CD14-positive monocyte (primary cell): ENCODE data around the gene PCSK1N. TPM values are rescaled to one million over a fixed set of nuclear protein-coding genes. Genes with fewer than 3 reads are reported as not detected.

Experiments used
- DNase-seq, 3 donors: peaks; one replicate each; pipeline ENCODE4 v3.0.0-alpha.2; 2011 to 2022
- H2AFZ ChIP-seq: 2 replicates; pipeline ENCODE4 v1.6.0; 2012; ENCODE audit warnings: mild to moderate bottlenecking, low read depth, low read length, inconsistent platforms; ENCODE audit not compliant: insufficient read depth, poor library complexity, severe bottlenecking
- H3K27ac ChIP-seq, 2 donors: 1 replicate in 1 of 2; 2 replicates in 1 of 2; pipeline ENCODE4 v1.5.1; 2012 to 2013; ENCODE audit warnings: low read length in 2 of 2, control low read depth in 1 of 2, inconsistent platforms in 1 of 2, low read depth in 1 of 2, mild to moderate bottlenecking in 1 of 2
- H3K27me3 ChIP-seq, 2 donors: one replicate each; pipeline versions ENCODE4 v1.6.0 to v1.6.1; 2011 to 2013; ENCODE audit warnings: low read length in 2 of 2; ENCODE audit not compliant: control insufficient read depth in 2 of 2, insufficient read depth in 2 of 2
- H3K36me3 ChIP-seq, 2 donors: replicated peaks in 1 of 2; 1 replicate in 1 of 2; 2 replicates in 1 of 2; pipeline versions ENCODE4 v1.5.1 to v1.6.1; 2012 to 2013; ENCODE audit warnings: low read length in 2 of 2, control low read depth in 1 of 2, inconsistent platforms in 1 of 2, mild to moderate bottlenecking in 1 of 2; ENCODE audit not compliant: insufficient read depth in 2 of 2, control insufficient read depth in 1 of 2
- H3K4me1 ChIP-seq, 2 donors: 1 replicate in 1 of 2; 2 replicates in 1 of 2; pipeline versions ENCODE4 v1.5.1 to v1.6.1; 2012 to 2013; ENCODE audit warnings: low read length in 2 of 2, control low read depth in 1 of 2, inconsistent platforms in 1 of 2, mild to moderate bottlenecking in 1 of 2, moderate library complexity in 1 of 2; ENCODE audit not compliant: insufficient read depth in 2 of 2, control insufficient read depth in 1 of 2
- H3K4me2 ChIP-seq: replicated peaks from 2 replicates; pipeline ENCODE3; 2012; ENCODE audit warnings: low read length, moderate library complexity, mild to moderate bottlenecking; ENCODE audit not compliant: poor library complexity, severe bottlenecking; ENCODE audit errors: extremely low read depth
- H3K4me3 ChIP-seq, 3 experiments: fragments of 200-600 bp in 1 of 3; sonication (generic) in 1 of 3; replicated peaks in 1 of 3; 1 replicate in 2 of 3; 2 replicates in 1 of 3; pipeline ENCODE4 v1.5.1; 2011 to 2013; ENCODE audit warnings: low read length in 3 of 3, mild to moderate bottlenecking in 3 of 3, control low read depth in 2 of 3, low read depth in 2 of 3, inconsistent platforms in 1 of 3, moderate library complexity in 1 of 3
- H3K79me2 ChIP-seq: 2 replicates; pipeline ENCODE4 v1.6.0; 2012; ENCODE audit warnings: mild to moderate bottlenecking, control low read depth, inconsistent platforms, low read length, moderate library complexity; ENCODE audit not compliant: insufficient read depth
- H3K9ac ChIP-seq: 2 replicates; pipeline ENCODE4 v1.6.0; 2017; ENCODE audit warnings: low read length, mild to moderate bottlenecking; ENCODE audit not compliant: insufficient read depth, poor library complexity, severe bottlenecking
- H3K9me3 ChIP-seq, 2 donors: replicated peaks in 1 of 2; 1 replicate in 1 of 2; 2 replicates in 1 of 2; pipeline versions ENCODE4 v1.5.1 to v1.6.1; 2012 to 2013; ENCODE audit warnings: low read length in 2 of 2, control low read depth in 1 of 2; ENCODE audit not compliant: control insufficient read depth in 1 of 2, insufficient read depth in 1 of 2
- H4K20me1 ChIP-seq: 2 replicates; pipeline ENCODE4 v1.6.0; 2012; ENCODE audit warnings: mild to moderate bottlenecking, low read length, control low read depth, moderate library complexity; ENCODE audit not compliant: insufficient read depth
- H3K27ac Mint-ChIP-seq, 7 donors: one replicate each; pipeline ENCODE4 v1.8.0; 2020; ENCODE audit warnings: mild to moderate bottlenecking in 7 of 7, mixed read lengths in 7 of 7, moderate library complexity in 6 of 7, inconsistent platforms in 2 of 7
- H3K27me3 Mint-ChIP-seq, 3 donors: one replicate each; pipeline ENCODE4 v1.8.0; 2021 to 2022; ENCODE audit warnings: low read depth in 3 of 3, mild to moderate bottlenecking in 3 of 3, mixed read lengths in 3 of 3, moderate library complexity in 3 of 3, inconsistent platforms in 1 of 3
- H3K36me3 Mint-ChIP-seq, 2 donors: one replicate each; pipeline ENCODE4 v1.8.0; 2020; ENCODE audit warnings: mixed read lengths in 2 of 2, inconsistent platforms in 1 of 2, mild to moderate bottlenecking in 1 of 2
- H3K4me1 Mint-ChIP-seq: one replicate; pipeline ENCODE4 v1.8.0; 2020; ENCODE audit warnings: mild to moderate bottlenecking, mixed read lengths
- H3K4me3 Mint-ChIP-seq, 2 donors: one replicate each; pipeline ENCODE4 v1.8.0; 2020; ENCODE audit warnings: mild to moderate bottlenecking in 2 of 2, mixed read lengths in 2 of 2, moderate library complexity in 1 of 2
- H3K9me3 Mint-ChIP-seq, 7 donors: one replicate each; pipeline ENCODE4 v1.8.0; 2020 to 2022; ENCODE audit warnings: mixed read lengths in 7 of 7, mild to moderate bottlenecking in 6 of 7, moderate library complexity in 6 of 7, inconsistent platforms in 2 of 7
- whole genome bisulfite sequencing: methylation state at CpG from one replicate; pipeline ENCODE4 v1.1.5; 2013; ENCODE audit warnings: missing lambda C conversion rate; ENCODE audit not compliant: insufficient coverage; 5-methylcytosine and 5-hydroxymethylcytosine counted together
- intact Hi-C, 2 donors: fragments of 100-400 bp; cut with micrococcal nuclease; formaldehyde crosslinking; loops; one replicate each; pipeline versions ENCODE4 v1.15.0 to v1.15.1; 2023
- polyA plus RNA-seq, 3 donors: library from polyadenylated mRNA; depleted of rRNA in 1 of 3; unstranded in 2 of 3; stranded (reverse) in 1 of 3; fragments of 300-500 nt in 2 of 3; fragments of >200 nt in 1 of 3; fragmentation: Illumina TruSeq in 2 of 3; gene quantifications; 1 replicate in 2 of 3; 2 replicates in 1 of 3; pipeline ENCODE4 v1.2.3, GENCODE V29; 2012 to 2021
- TF ChIP-seq, protein P1 (sequence below): fragments of 200-600 bp; IDR thresholded peaks from one replicate; pipeline ENCODE4 v1.8.0; 2022; ENCODE audit warnings: antibody characterized with exemption, mild to moderate bottlenecking

The PCSK1N gene
- polyA plus RNA-seq, 3 donors: not detected

DNA sequence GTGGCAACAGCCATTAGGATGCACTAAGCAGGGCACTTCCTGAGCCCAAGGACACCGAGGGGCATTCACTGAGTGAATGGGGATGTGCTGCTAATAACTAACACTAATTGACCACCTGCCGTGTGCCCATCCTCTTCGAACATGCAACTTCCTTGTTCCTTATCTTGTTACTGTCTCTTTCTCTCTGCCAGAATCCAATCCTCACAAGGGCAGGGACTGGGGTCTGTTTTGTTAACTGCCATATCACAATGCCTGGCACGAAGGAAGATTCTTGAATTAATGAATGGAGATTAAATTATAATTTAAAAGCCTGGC lies 7.8 kb downstream of the PCSK1N start:
- H3K4me1 ChIP-seq: no peaks in the 10 kb centered on the region
- no peaks in the 10 kb centered on the region for H3K79me2 ChIP-seq
- intact Hi-C loops: no loop called here
- no CpG with 5 or more reads among the region's 4 CpGs for WGBS
- Mint-ChIP-seq H3K4me3 (peak overlapping the region in 1 of 2 donors; percentile 68), H3K4me1 (peaks cover 9% of the 10 kb centered on the region), H3K36me3 (peaks cover 27 to 28% of the 10 kb centered on the region in 2 donors), H3K27ac (no peak overlapping the region), H3K9me3 (peaks cover 0 to 34% (median 18%) of the 10 kb centered on the region in 7 donors), H3K27me3 (peaks cover 42 to 63% (median 47%) of the 10 kb centered on the region in 3 donors)
- no peaks in the 10 kb centered on the region for H3K9me3 ChIP-seq
- H2AFZ ChIP-seq: no peak overlapping the region
- no peak overlapping the region for H3K27ac ChIP-seq
- no peak overlapping the region for H3K4me2 ChIP-seq
- no peak overlapping the region for H3K4me3 ChIP-seq
- H3K27me3 ChIP-seq: peaks cover 1 to 38% of the 10 kb centered on the region in 2 donors
- DNase-seq: no peak
- peaks cover 15 to 21% of the 10 kb centered on the region in 2 donors for H3K36me3 ChIP-seq
- no peak overlapping the region for H3K9ac ChIP-seq
- no peaks in the 10 kb centered on the region for H4K20me1 ChIP-seq
- TF ChIP-seq, protein P1, sequence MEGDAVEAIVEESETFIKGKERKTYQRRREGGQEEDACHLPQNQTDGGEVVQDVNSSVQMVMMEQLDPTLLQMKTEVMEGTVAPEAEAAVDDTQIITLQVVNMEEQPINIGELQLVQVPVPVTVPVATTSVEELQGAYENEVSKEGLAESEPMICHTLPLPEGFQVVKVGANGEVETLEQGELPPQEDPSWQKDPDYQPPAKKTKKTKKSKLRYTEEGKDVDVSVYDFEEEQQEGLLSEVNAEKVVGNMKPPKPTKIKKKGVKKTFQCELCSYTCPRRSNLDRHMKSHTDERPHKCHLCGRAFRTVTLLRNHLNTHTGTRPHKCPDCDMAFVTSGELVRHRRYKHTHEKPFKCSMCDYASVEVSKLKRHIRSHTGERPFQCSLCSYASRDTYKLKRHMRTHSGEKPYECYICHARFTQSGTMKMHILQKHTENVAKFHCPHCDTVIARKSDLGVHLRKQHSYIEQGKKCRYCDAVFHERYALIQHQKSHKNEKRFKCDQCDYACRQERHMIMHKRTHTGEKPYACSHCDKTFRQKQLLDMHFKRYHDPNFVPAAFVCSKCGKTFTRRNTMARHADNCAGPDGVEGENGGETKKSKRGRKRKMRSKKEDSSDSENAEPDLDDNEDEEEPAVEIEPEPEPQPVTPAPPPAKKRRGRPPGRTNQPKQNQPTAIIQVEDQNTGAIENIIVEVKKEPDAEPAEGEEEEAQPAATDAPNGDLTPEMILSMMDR: no peak

DNA sequence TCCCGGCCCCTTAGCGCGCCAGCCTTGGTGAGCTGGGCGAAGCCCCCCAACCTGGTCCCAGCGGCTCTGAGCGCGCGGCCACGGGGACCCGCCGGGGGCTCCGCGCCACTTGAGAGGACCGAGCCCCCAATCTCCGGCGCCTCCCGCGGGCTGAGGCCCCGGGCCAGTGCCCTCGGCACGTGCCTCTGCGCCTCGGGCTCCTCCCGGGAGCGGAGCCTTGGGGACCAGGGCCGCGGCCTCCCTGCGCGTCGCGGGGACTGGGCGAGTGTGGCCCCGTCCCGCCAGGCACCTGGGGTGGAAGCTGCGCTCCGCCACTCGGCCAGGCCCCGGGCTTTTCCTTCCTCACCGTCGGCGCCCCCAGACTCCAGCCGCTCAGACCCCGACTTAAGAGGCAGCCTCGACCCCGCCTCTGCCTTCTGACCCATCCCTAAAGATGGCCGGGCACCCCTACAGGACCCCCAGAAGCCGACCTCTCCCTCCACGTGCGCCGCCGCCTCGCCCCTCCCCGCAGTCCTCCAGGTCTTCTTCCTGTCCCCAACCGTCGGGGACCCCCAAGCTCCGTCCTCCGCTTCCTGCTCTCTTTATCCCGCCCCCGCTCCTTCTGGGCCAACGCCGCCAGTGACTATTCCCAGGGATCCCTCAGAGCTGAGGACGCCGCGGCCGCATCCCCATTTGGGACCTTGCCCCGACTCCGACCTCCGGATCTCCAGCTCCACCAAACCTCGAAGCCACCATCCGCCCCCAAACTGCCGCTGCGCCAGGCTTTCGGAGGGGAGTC lies 8.3 kb downstream of the PCSK1N start:
- TF ChIP-seq, protein P1: no peak
- Mint-ChIP-seq H3K4me3 (peak overlapping the region in 1 of 2 donors; percentile 68), H3K27ac (no peak overlapping the region), H3K9me3 (peaks cover 0 to 34% (median 18%) of the 10 kb centered on the region in 7 donors), H3K4me1 (peaks cover 9% of the 10 kb centered on the region), H3K27me3 (peaks cover 37 to 58% (median 42%) of the 10 kb centered on the region in 3 donors), H3K36me3 (peaks cover 32 to 34% of the 10 kb centered on the region in 2 donors)
- no peak overlapping the region for H3K27ac ChIP-seq
- H3K27me3 ChIP-seq: peaks cover 0 to 34% of the 10 kb centered on the region in 2 donors
- H4K20me1 ChIP-seq: no peaks in the 10 kb centered on the region
- H3K9ac ChIP-seq: no peak overlapping the region
- no peak overlapping the region for H3K4me3 ChIP-seq
- peaks cover 17 to 26% of the 10 kb centered on the region in 2 donors for H3K36me3 ChIP-seq
- DNase-seq: no peak
- intact Hi-C loops: no loop called here
- no peaks in the 10 kb centered on the region for H3K79me2 ChIP-seq
- no peaks in the 10 kb centered on the region for H3K9me3 ChIP-seq
- no peak overlapping the region for H2AFZ ChIP-seq
- WGBS: 24% methylated on average over 38 of the region's 73 CpGs
- no peak overlapping the region for H3K4me2 ChIP-seq
- no peaks in the 10 kb centered on the region for H3K4me1 ChIP-seq
